A673 (cell line): ENCODE measurements around the gene MAML3. TPM values are rescaled to one million over a fixed set of nuclear protein-coding genes. Genes with fewer than 3 reads are reported as not detected.

ENCODE experiments used
- BruUV-seq: library from RNA; stranded (reverse); fragments of 400-500 nt; replicated peaks from 2 replicates; lab custom pipeline; 2021; lab: Mats Ljungman, UMichigan
- CTCF ChIA-PET: fragments of 300-600 bp; sonication (Branson Sonifier 250); formaldehyde crosslinking; loops from one replicate; lab custom pipeline; 2022; ENCODE audit warnings: antibody characterized with exemption; lab: Charles Lee
- POLR2A ChIA-PET: fragments of 300-600 bp; sonication (Branson Sonifier 250); formaldehyde crosslinking; loops from one replicate; lab custom pipeline; 2022; ENCODE audit warnings: antibody characterized with exemption; ENCODE audit not compliant: low non-redundant PET; lab: Charles Lee
- DNase-seq: peaks from one replicate; pipeline ENCODE4 v3.0.0-alpha.2; 2015; ENCODE audit warnings: low spot score
- H3K27ac ChIP-seq: fragments of 200-600 bp; sonication (generic); 2 replicates; pipeline ENCODE4 v1.5.1; 2016; ENCODE audit warnings: mixed run types, low read depth, mild to moderate bottlenecking, mixed read lengths, antibody characterized with exemption, low read length; ENCODE audit not compliant: poor library complexity, severe bottlenecking
- H3K27me3 ChIP-seq: fragments of 200-600 bp; sonication (generic); replicated peaks from 2 replicates; pipeline ENCODE4 v1.6.1; 2017; ENCODE audit warnings: mixed run types, low read depth, mild to moderate bottlenecking, mixed read lengths, antibody characterized with exemption, low read length; ENCODE audit not compliant: insufficient read depth, poor library complexity
- H3K36me3 ChIP-seq: fragments of 200-600 bp; sonication (generic); 2 replicates; pipeline ENCODE4 v1.6.1; 2016; ENCODE audit warnings: mixed run types, mild to moderate bottlenecking, mixed read lengths, antibody characterized with exemption, low read length; ENCODE audit not compliant: insufficient read depth, poor library complexity, severe bottlenecking
- H3K4me1 ChIP-seq: fragments of 200-600 bp; sonication (generic); 2 replicates; pipeline ENCODE4 v1.6.1; 2017; ENCODE audit warnings: mixed run types, mild to moderate bottlenecking, mixed read lengths, antibody characterized with exemption, low read length; ENCODE audit not compliant: insufficient read depth, poor library complexity, severe bottlenecking
- H3K4me3 ChIP-seq: fragments of 200-600 bp; sonication (generic); 2 replicates; pipeline ENCODE4 v1.5.1; 2016; ENCODE audit warnings: low read depth, mixed run types, mild to moderate bottlenecking, mixed read lengths, low read length; ENCODE audit not compliant: poor library complexity, severe bottlenecking
- H3K9me3 ChIP-seq: fragments of 200-600 bp; sonication (generic); 2 replicates; pipeline ENCODE4 v1.6.1; 2016; ENCODE audit warnings: mixed run types, low read depth, mild to moderate bottlenecking, mixed read lengths, antibody characterized with exemption, low read length; ENCODE audit not compliant: poor library complexity, severe bottlenecking
- CTCF ChIP-seq: fragments of 300-800, 200-600 bp; sonication (generic); conservative IDR thresholded peaks from 2 replicates; pipeline ENCODE4 v1.5.1; 2017; ENCODE audit warnings: low read depth, mild to moderate bottlenecking, antibody characterized with exemption, low read length, moderate library complexity, mixed read lengths
- EZH2 ChIP-seq: fragments of 200-600 bp; sonication (generic); IDR thresholded peaks from 2 replicates; pipeline ENCODE4 v1.6.1; 2017; ENCODE audit warnings: borderline replicate concordance, low read depth, mild to moderate bottlenecking, mixed read lengths, antibody characterized with exemption, low read length; ENCODE audit not compliant: poor library complexity, severe bottlenecking
- intact Hi-C: fragments of 100-400 bp; cut with micrococcal nuclease; formaldehyde crosslinking; loops from one replicate; pipeline ENCODE4 v1.10.0; 2022; ENCODE audit not compliant: unreplicated experiment
- total RNA-seq: library from RNA; stranded (reverse); gene quantifications from 2 replicates; pipeline ENCODE4 v1.2.3, GENCODE V29; 2021

Gene MAML3
- total RNA-seq, 1 experiment from 2014 or later: 3.7 TPM

GRCh38 chr4:140168936-140169335 is 15.0 kb upstream of the MAML3 start:
- POLR2A ChIA-PET: no interaction called here
- BruUV-seq: no TSS peak
- Histone ChIP-seq H3K27ac (no peak overlapping the region), H3K27me3 (no peaks in the 10 kb centered on the region), H3K9me3 (no peaks in the 10 kb centered on the region), H3K36me3 (no peaks in the 10 kb centered on the region), H3K4me1 (no peaks in the 10 kb centered on the region), H3K4me3 (no peak overlapping the region)
- intact Hi-C loops: no loop called here
- CTCF ChIA-PET: no interaction called here
- no peak for TF ChIP-seq EZH2
- TF ChIP-seq CTCF: no peak
- no peak for DNase-seq

- Histone ChIP-seq H3K4me3 (no peak overlapping the region), H3K4me1 (no peaks in the 10 kb centered on the region), H3K36me3 (no peaks in the 10 kb centered on the region), H3K9me3 (no peaks in the 10 kb centered on the region), H3K27me3 (no peaks in the 10 kb centered on the region), H3K27ac (no peak overlapping the region)
- BruUV-seq: no TSS peak
- ChIA-PET POLR2A (no interaction called here), CTCF (no interaction called here)
- TF ChIP-seq CTCF (no peak), EZH2 (no peak)
- intact Hi-C loops: no loop called here
- DNase-seq: no peak
These were observed 14.5 kb upstream of the MAML3 start for GRCh38 chr4:140168474-140168873.

GRCh38 chr4:140163029-140163810 is 9.2 kb upstream of the MAML3 start:
- H3K9me3 ChIP-seq: no peaks in the 10 kb centered on the region
- CTCF ChIA-PET: no interaction called here
- DNase-seq: no peak
- no peaks in the 10 kb centered on the region for H3K36me3 ChIP-seq
- TF ChIP-seq CTCF (no peak), EZH2 (no peak)
- H3K27me3 ChIP-seq: no peaks in the 10 kb centered on the region
- H3K4me3 ChIP-seq: no peak overlapping the region
- no TSS peak for BruUV-seq
- H3K27ac ChIP-seq: no peak overlapping the region
- POLR2A ChIA-PET: no interaction called here
- no peaks in the 10 kb centered on the region for H3K4me1 ChIP-seq
- intact Hi-C loops: no loop called here
